Heart right ventricle (tissue), 16 donors: ENCODE measurements around the gene SALL1. TPM values are rescaled to one million over a fixed set of nuclear protein-coding genes. Genes with fewer than 3 reads are reported as not detected.

ENCODE experiments used
- ATAC-seq, 8 donors: fragments of 200-7000 bp; cut with Tn5 transposase; one replicate each; pipeline ENCODE4 v1.9.1; 2020; ENCODE audit warnings: mild to moderate bottlenecking in 8 of 8, moderate library complexity in 8 of 8, moderate number of reproducible peaks in 1 of 8
- DNase-seq, 2 donors: peaks; one replicate each; pipeline ENCODE4 v3.0.0-alpha.2; 2020
- H3K27ac ChIP-seq, 10 donors: fragments of 200-600 bp; sonication (generic) in 2 of 10; one replicate each; pipeline versions ENCODE4 v1.5.0 to v1.8.0; 2020 to 2022; ENCODE audit warnings: mild to moderate bottlenecking in 3 of 10
- H3K27me3 ChIP-seq, 7 donors: fragments of 200-600 bp; one replicate each; pipeline ENCODE4 v1.8.0; 2021 to 2022; ENCODE audit warnings: mild to moderate bottlenecking in 2 of 7
- H3K36me3 ChIP-seq, 9 donors: fragments of 200-600 bp; sonication (generic) in 1 of 9; one replicate each; pipeline versions ENCODE4 v1.5.0 to v1.8.0; 2020 to 2022; ENCODE audit warnings: mild to moderate bottlenecking in 2 of 9
- H3K4me1 ChIP-seq, 9 donors: fragments of 200-600 bp; sonication (generic) in 1 of 9; one replicate each; pipeline versions ENCODE4 v1.5.0 to v1.8.0; 2020 to 2022; ENCODE audit warnings: mild to moderate bottlenecking in 4 of 9
- H3K4me3 ChIP-seq, 10 donors: fragments of 200-600 bp; sonication (generic) in 2 of 10; one replicate each; pipeline versions ENCODE4 v1.5.0 to v1.8.0; 2020 to 2022; ENCODE audit warnings: mild to moderate bottlenecking in 7 of 10, moderate library complexity in 2 of 10
- H3K9me3 ChIP-seq, 11 donors: fragments of 200-600 bp in 10 of 11; sonication (generic) in 2 of 11; one replicate each; pipeline versions ENCODE4 v1.5.0 to v1.8.0; 2013 to 2022; ENCODE audit warnings: mild to moderate bottlenecking in 2 of 11, control low read depth in 1 of 11, moderate library complexity in 1 of 11
- CTCF ChIP-seq, 9 donors: fragments of 200-600 bp; sonication (generic) in 2 of 9; IDR thresholded peaks; one replicate each; pipeline versions ENCODE4 v1.5.0 to v1.8.0; 2021 to 2022; ENCODE audit warnings: antibody characterized with exemption in 9 of 9, mild to moderate bottlenecking in 5 of 9, moderate library complexity in 1 of 9
- WGBS, 2 donors: extraction: QIAGEN DNeasy Blood & Tissue Kit; methylation state at CpG; one replicate each; pipeline ENCODE4 v1.1.7; 2013; ENCODE audit warnings: inconsistent platforms in 1 of 2; 5-methylcytosine and 5-hydroxymethylcytosine counted together
- intact Hi-C, 10 donors: fragments of 100-400 bp; cut with DNase I; formaldehyde crosslinking; loops; one replicate each; pipeline versions ENCODE4 v1.11.1 to v1.14.2; 2022
- polyA plus RNA-seq, 2 donors: library from polyadenylated mRNA; stranded (reverse); fragments of 200-250 nt; gene quantifications; one replicate each; pipeline ENCODE4 v1.2.3, GENCODE V29; 2013
- total RNA-seq, 10 donors: library from RNA; stranded (reverse); fragmentation: NEBNext Ultra II Directional in 3 of 10; extraction: Animal tissue kit (Norgen Biotek cat#: 25700) in 3 of 10; gene quantifications; one replicate each; pipeline versions ENCODE4 v1.2.1 to v1.2.4, GENCODE V29; 2021 to 2023
- donor health status: Arrhythmogenic right ventricular cardiomyopathy.
- donor health status: ischemic (EF 13 %, LVEDD 7.1; RV severe dilation, severe dysfunction).
- donor health status: healthy with polysubstance abuse.
- donor health status: DM: no; HTN: yes; CAD: no.
- donor health status: DM: no; HTN: no; CAD: no.
- donor health status: ischemic (EF 25% LVEDD 6.9; RV normal size, moderate dysfunction).
- donor health status: ischemic (EF 25% LVEDD 5.7; RV mildly dilated, moderate dysfunction).
- donor health status: healthy.
- donor health status: DM: yes; HTN: yes; CAD: no.
- donor health status: Ischemic cardiomyopathy.
- donor health status: ischemic (EF 35%, LVEDD 5.7; RV mildly dilated, moderate dysfunction).
- donor health status: nonischemic (EF 11% LVEDD 7.7; RV severe dilation, severe dysfunction).
- donor health status: DM: yes; HTN: yes; CAD: no.
- donor health status: PGD.
- donor health status: ischemic (EF 29% LVEDD 5.4; RV normal size, mild dysfunction).
- donor health status: nonischemic (EF 23%, LVEDD 6.1; RV moderate dilation, normal function).

The SALL1 gene
- total and polyA plus RNA-seq, 12 donors, result 0.05 to 2.0 (median 0.32) TPM; not detected in 1

- no peaks in the 10 kb centered on the region for H3K36me3 ChIP-seq
- WGBS, 2 donors, result 22 to 27% methylated on average over 8 of the region's 8 CpGs
- intact Hi-C loops, result no loop called here
- no peak overlapping the region for H3K27ac ChIP-seq
- no peak for TF ChIP-seq CTCF (IDR thresholded peaks at IDR 0.05)
- no peak overlapping the region for H3K4me3 ChIP-seq
- DNase-seq, result no peak
- peaks cover 0 to 19% (median 0%) of the 10 kb centered on the region in 7 donors for H3K27me3 ChIP-seq
- no peaks in the 10 kb centered on the region for H3K9me3 ChIP-seq
- H3K4me1 ChIP-seq, result no peaks in the 10 kb centered on the region
- ATAC-seq, result no peak
Measured at GRCh38 chr16:51184702-51185433, 33.8 kb upstream of the SALL1 start.

- DNase-seq (no peak), ATAC-seq (no peak)
- Histone ChIP-seq H3K4me1 (no peaks in the 10 kb centered on the region), H3K36me3 (no peaks in the 10 kb centered on the region), H3K27ac (no peak overlapping the region), H3K9me3 (no peaks in the 10 kb centered on the region), H3K4me3 (no peak overlapping the region), H3K27me3 (peaks cover 0 to 12% (median 0%) of the 10 kb centered on the region in 7 donors)
- no peak for TF ChIP-seq CTCF (IDR thresholded peaks at IDR 0.05)
- WGBS, 2 donors, result 31 to 32% methylated on average over 4 of the region's 4 CpGs
- intact Hi-C loops, result no loop called here
Measured at GRCh38 chr16:51181503-51181811, 30.4 kb upstream of the SALL1 start.

- DNase-seq (no peak), ATAC-seq (no peak)
- no peaks in the 10 kb centered on the region for H3K4me1 ChIP-seq
- H3K4me3 ChIP-seq, result no peak overlapping the region
- H3K27ac ChIP-seq, result no peak overlapping the region
- no peak for TF ChIP-seq CTCF (IDR thresholded peaks at IDR 0.05)
- H3K27me3 ChIP-seq, result peaks cover 0 to 12% (median 0%) of the 10 kb centered on the region in 7 donors
- no peaks in the 10 kb centered on the region for H3K9me3 ChIP-seq
- no peaks in the 10 kb centered on the region for H3K36me3 ChIP-seq
- intact Hi-C loops, result no loop called here
- 67 to 74% methylated on average over 4 of the region's 4 CpGs for WGBS, 2 donors
Measured at GRCh38 chr16:51180719-51181502, 29.8 kb upstream of the SALL1 start.

- no peak overlapping the region for H3K4me3 ChIP-seq
- intact Hi-C loops, result no loop called here
- H3K27ac ChIP-seq, result no peak overlapping the region
- TF ChIP-seq CTCF (IDR thresholded peaks at IDR 0.05), result no peak
- no peaks in the 10 kb centered on the region for H3K36me3 ChIP-seq
- ATAC-seq, result no peak
- WGBS, 2 donors, result 86% methylated on average over 3 of the region's 3 CpGs
- peaks cover 0 to 19% (median 0%) of the 10 kb centered on the region in 7 donors for H3K27me3 ChIP-seq
- DNase-seq, result no peak
- no peaks in the 10 kb centered on the region for H3K9me3 ChIP-seq
- H3K4me1 ChIP-seq, result no peaks in the 10 kb centered on the region
Measured at GRCh38 chr16:51175081-51175480, 24.0 kb upstream of the SALL1 start.
